K562 (cell line): Measurements from ENCODE around the gene TSC22D3. TPM values are rescaled to one million over a fixed set of nuclear protein-coding genes. Genes with fewer than 3 reads are reported as not detected.

Experiments used
- ATAC-seq: fragments of 200-7000 bp; cut with Tn5 transposase; 3 replicates; pipeline ENCODE4 v1.9.1; 2020; ENCODE audit warnings: moderate library complexity
- BruUV-seq: library from RNA; stranded (reverse); fragments of 400-500 nt; replicated peaks from 2 replicates; lab custom pipeline; 2021; lab: Mats Ljungman, UMichigan
- CTCF ChIA-PET: fragments of 300-600 bp; formaldehyde crosslinking; extraction: SDS; loops from one replicate; lab custom pipeline; 2021; ENCODE audit warnings: low intra/inter-chr PET ratio; lab: Yijun Ruan, JAX
- POLR2A ChIA-PET: fragments of 300-600, 350-650 bp; sonication (Branson Sonifier 250); formaldehyde crosslinking; extraction: SDS; loops from one replicate; lab custom pipeline; 2021; ENCODE audit warnings: antibody characterized with exemption, inconsistent platforms; lab: Yijun Ruan, JAX
- DNase-seq, 4 experiments: peaks; one replicate each; pipeline versions ENCODE4 v3.0.0 to v3.0.0-alpha.2; 2011 to 2018; ENCODE audit warnings: low spot score in 3 of 4, mixed read lengths in 3 of 4; ENCODE audit errors: extremely low read depth in 1 of 4
- FAIRE-seq: peaks from 2 replicates; lab custom pipeline; 2011; peaks lifted over from hg19 to GRCh38; lab: Jason Lieb, UNC
- H2AFZ ChIP-seq: 2 replicates; pipeline ENCODE4 v1.6.0; 2011; ENCODE audit warnings: low read depth, low read length, control low read depth, inconsistent platforms
- H3K27ac ChIP-seq: fragments of 200-600 bp; 3 replicates; pipeline ENCODE4 v1.8.0; 2011; ENCODE audit warnings: low read depth, mild to moderate bottlenecking, control low read depth, inconsistent platforms, low read length, moderate library complexity, mixed read lengths; ENCODE audit errors: extremely low read depth
- H3K27me3 ChIP-seq, 2 experiments: fragments of 300-600 bp in 1 of 2; 2 replicates in 1 of 2; 3 replicates in 1 of 2; pipeline versions ENCODE4 v1.6.0 to v1.8.0; 2011; ENCODE audit warnings: inconsistent platforms in 2 of 2, low read length in 2 of 2, mild to moderate bottlenecking in 1 of 2, mixed read lengths in 1 of 2, moderate library complexity in 1 of 2; ENCODE audit not compliant: control insufficient read depth in 2 of 2, insufficient read depth in 2 of 2
- H3K36me3 ChIP-seq: fragments of 300-600 bp; 3 replicates; pipeline ENCODE4 v1.8.0; 2011; ENCODE audit warnings: mild to moderate bottlenecking, low read length, inconsistent platforms; ENCODE audit not compliant: control insufficient read depth, insufficient read depth
- H3K4me1 ChIP-seq, 2 experiments: fragments of 200-600 bp in 1 of 2; replicated peaks in 1 of 2; 2 replicates in 1 of 2; 3 replicates in 1 of 2; pipeline versions ENCODE4 v1.5.1 to v1.8.0; 2011; ENCODE audit warnings: inconsistent platforms in 2 of 2, low read length in 2 of 2, mild to moderate bottlenecking in 1 of 2, mixed read lengths in 1 of 2, moderate library complexity in 1 of 2; ENCODE audit not compliant: control insufficient read depth in 2 of 2, insufficient read depth in 2 of 2
- H3K4me2 ChIP-seq: 2 replicates; pipeline ENCODE4 v1.6.1; 2011; ENCODE audit warnings: low read length, control low read depth, inconsistent platforms, mixed read lengths; ENCODE audit not compliant: insufficient read depth
- H3K4me3 ChIP-seq: fragments of 200-600 bp; sonication (generic), shearing (Covaris generic); 2 replicates; pipeline ENCODE4 v1.5.1; 2016; ENCODE audit warnings: control low read depth, inconsistent platforms
- H3K79me2 ChIP-seq: fragments of 200-600 bp; 3 replicates; pipeline ENCODE4 v1.8.0; 2011; ENCODE audit warnings: low read length, inconsistent platforms; ENCODE audit not compliant: control insufficient read depth, insufficient read depth
- H3K9ac ChIP-seq, 2 experiments: 2 replicates each; pipeline versions ENCODE4 v1.6.0 to v1.6.1; 2011; ENCODE audit warnings: low read depth in 2 of 2, low read length in 2 of 2, control low read depth in 1 of 2, inconsistent platforms in 1 of 2, mild to moderate bottlenecking in 1 of 2, mixed read lengths in 1 of 2; ENCODE audit not compliant: insufficient read depth in 1 of 2
- H3K9me1 ChIP-seq: one replicate; pipeline ENCODE4 v1.6.0; 2011; ENCODE audit warnings: inconsistent platforms, mild to moderate bottlenecking, low read length, moderate library complexity; ENCODE audit not compliant: control insufficient read depth, insufficient read depth
- H3K9me3 ChIP-seq: replicated peaks from 2 replicates; pipeline ENCODE4 v1.5.1; 2011; ENCODE audit warnings: low read depth, low read length, inconsistent platforms; ENCODE audit not compliant: control insufficient read depth, insufficient read depth
- H4K20me1 ChIP-seq: replicated peaks from 2 replicates; pipeline ENCODE4 v1.6.1; 2011; ENCODE audit warnings: low read length, inconsistent platforms, mixed read lengths; ENCODE audit not compliant: control insufficient read depth, insufficient read depth
- MTF1 ChIP-seq: fragments of 250-450 bp; sonication (Bioruptor Pico); IDR thresholded peaks from 2 replicates; pipeline ENCODE4 v1.9.0; 2021; ENCODE audit warnings: moderate library complexity, mild to moderate bottlenecking, inconsistent platforms, borderline replicate concordance
- ZNF445 ChIP-seq: fragments of 250-450 bp; sonication (Bioruptor Pico); IDR thresholded peaks from 2 replicates; pipeline ENCODE4 v1.4.0; 2020; ENCODE audit warnings: low read depth, mild to moderate bottlenecking, moderate library complexity
- WGBS: fragments of 100-300 bp; shearing (Covaris generic); methylation state at CpG from one replicate; pipeline ENCODE4 v1.1.6; 2016; ENCODE audit warnings: low coverage, mixed read lengths; ENCODE audit not compliant: insufficient coverage; ENCODE audit errors: missing lambda C conversion rate; 5-methylcytosine and 5-hydroxymethylcytosine counted together
- in situ Hi-C: fragments of 300-500 bp; cut with MboI; formaldehyde crosslinking; loops from 4 replicates; pipeline ENCODE4 v1.15.0; 2018; ENCODE audit warnings: inconsistent platforms, mixed read lengths
- intact Hi-C: fragments of 100-400 bp; cut with micrococcal nuclease; formaldehyde crosslinking; loops from 2 replicates; pipeline ENCODE4 v1.14.2; 2022
- polyA plus RNA-seq, 8 experiments: library from polyadenylated mRNA; depleted of rRNA in 4 of 8; stranded (reverse) in 5 of 8; unstranded in 3 of 8; fragments of >200 nt; fragmentation: Nextera tagmentation in 2 of 8; fragmentation: Illumina TruSeq in 1 of 8; extraction: Ambion mirVana in 2 of 8; extraction: Trizol in 1 of 8; gene quantifications; 2 replicates each; pipeline versions ENCODE4 v1.2.1 to v1.2.3, GENCODE V29; 2011 to 2014; ENCODE audit warnings: inconsistent platforms in 1 of 8, missing spikeins in 1 of 8
- total RNA-seq, 7 experiments: library from RNA; depleted of rRNA in 6 of 7; stranded (reverse); fragments of >200 nt in 6 of 7; fragmentation: Illumina TruSeq in 2 of 7; extraction: Trizol in 2 of 7; gene quantifications; 2 replicates each; pipeline versions ENCODE4 v1.2.1 to v1.2.3, GENCODE V29; 2011 to 2021; ENCODE audit warnings: low replicate concordance in 1 of 7
- TF ChIP-seq, protein P1 (sequence below), 2 experiments: fragments of 450-650 bp; formaldehyde crosslinking in 1 of 2; IDR thresholded peaks; 2 replicates each; pipeline versions ENCODE4 v1.4.0 to v1.6.1; 2014 to 2020; ENCODE audit warnings: mild to moderate bottlenecking in 2 of 2, borderline replicate concordance in 1 of 2, low read depth in 1 of 2
- TF ChIP-seq, protein P2 (sequence below): fragments of 450-650 bp; IDR thresholded peaks from 2 replicates; pipeline ENCODE4 v1.6.1; 2016; ENCODE audit warnings: mild to moderate bottlenecking

Gene TSC22D3
- total and polyA plus RNA-seq, 9 of the 15 experiments (the other 6 are each of a cell fraction or from before 2014, with no cell fraction given): 0.48 to 3.0 (median 0.87) TPM

DNA sequence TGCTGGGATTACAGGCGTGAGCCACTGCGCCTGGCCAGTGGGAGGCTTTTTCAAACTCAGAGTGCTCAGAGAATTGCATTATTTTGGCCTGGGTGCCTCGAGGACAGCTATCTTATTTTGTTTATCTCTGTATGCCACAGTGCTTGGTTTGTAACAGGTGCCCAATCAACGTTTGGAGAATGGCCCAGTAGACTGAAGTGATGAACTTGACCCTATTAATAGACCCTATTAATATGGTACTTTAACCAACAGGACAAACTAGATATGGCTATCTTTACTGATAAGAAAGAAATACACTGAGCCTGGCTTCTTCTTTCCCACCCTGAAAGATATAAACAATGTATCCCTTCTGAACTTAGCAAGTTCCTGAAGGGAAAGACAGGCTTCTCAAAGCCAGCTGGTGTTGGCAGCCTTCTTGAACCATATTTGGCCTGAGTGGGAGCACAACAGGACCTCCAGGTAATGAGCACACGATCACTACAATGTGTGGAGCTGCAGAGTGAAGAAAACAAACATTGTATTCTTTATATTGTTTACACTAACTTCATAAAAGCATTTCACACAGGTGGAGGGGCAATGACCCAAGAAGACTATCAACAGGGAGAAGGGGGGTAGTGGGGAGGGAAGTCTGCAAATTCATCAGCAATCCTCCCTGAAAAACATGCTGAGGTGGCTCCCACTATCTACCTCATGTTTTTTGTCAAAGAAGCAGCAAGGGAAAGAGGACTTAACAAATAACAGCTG, 105.5 kb downstream of the TSC22D3 start:
- H2AFZ ChIP-seq: no peak overlapping the region
- H3K9me1 ChIP-seq: no peaks in the 10 kb centered on the region
- TF ChIP-seq, protein P1, sequence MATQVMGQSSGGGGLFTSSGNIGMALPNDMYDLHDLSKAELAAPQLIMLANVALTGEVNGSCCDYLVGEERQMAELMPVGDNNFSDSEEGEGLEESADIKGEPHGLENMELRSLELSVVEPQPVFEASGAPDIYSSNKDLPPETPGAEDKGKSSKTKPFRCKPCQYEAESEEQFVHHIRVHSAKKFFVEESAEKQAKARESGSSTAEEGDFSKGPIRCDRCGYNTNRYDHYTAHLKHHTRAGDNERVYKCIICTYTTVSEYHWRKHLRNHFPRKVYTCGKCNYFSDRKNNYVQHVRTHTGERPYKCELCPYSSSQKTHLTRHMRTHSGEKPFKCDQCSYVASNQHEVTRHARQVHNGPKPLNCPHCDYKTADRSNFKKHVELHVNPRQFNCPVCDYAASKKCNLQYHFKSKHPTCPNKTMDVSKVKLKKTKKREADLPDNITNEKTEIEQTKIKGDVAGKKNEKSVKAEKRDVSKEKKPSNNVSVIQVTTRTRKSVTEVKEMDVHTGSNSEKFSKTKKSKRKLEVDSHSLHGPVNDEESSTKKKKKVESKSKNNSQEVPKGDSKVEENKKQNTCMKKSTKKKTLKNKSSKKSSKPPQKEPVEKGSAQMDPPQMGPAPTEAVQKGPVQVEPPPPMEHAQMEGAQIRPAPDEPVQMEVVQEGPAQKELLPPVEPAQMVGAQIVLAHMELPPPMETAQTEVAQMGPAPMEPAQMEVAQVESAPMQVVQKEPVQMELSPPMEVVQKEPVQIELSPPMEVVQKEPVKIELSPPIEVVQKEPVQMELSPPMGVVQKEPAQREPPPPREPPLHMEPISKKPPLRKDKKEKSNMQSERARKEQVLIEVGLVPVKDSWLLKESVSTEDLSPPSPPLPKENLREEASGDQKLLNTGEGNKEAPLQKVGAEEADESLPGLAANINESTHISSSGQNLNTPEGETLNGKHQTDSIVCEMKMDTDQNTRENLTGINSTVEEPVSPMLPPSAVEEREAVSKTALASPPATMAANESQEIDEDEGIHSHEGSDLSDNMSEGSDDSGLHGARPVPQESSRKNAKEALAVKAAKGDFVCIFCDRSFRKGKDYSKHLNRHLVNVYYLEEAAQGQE (IDR thresholded peaks at IDR 0.05; ENCODE audit: borderline replicate concordance): no peak
- TF ChIP-seq, protein P1 (CRISPR knock-in tag; IDR thresholded peaks at IDR 0.05; ENCODE audit: low read depth): no peak
- no peak for TF ChIP-seq ZNF445
- TF ChIP-seq, protein P2, sequence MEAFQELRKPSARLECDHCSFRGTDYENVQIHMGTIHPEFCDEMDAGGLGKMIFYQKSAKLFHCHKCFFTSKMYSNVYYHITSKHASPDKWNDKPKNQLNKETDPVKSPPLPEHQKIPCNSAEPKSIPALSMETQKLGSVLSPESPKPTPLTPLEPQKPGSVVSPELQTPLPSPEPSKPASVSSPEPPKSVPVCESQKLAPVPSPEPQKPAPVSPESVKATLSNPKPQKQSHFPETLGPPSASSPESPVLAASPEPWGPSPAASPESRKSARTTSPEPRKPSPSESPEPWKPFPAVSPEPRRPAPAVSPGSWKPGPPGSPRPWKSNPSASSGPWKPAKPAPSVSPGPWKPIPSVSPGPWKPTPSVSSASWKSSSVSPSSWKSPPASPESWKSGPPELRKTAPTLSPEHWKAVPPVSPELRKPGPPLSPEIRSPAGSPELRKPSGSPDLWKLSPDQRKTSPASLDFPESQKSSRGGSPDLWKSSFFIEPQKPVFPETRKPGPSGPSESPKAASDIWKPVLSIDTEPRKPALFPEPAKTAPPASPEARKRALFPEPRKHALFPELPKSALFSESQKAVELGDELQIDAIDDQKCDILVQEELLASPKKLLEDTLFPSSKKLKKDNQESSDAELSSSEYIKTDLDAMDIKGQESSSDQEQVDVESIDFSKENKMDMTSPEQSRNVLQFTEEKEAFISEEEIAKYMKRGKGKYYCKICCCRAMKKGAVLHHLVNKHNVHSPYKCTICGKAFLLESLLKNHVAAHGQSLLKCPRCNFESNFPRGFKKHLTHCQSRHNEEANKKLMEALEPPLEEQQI: no peak
- TF ChIP-seq MTF1 (CRISPR knock-in tag): no peak
- intact Hi-C loops: loop anchor here (5.0 to 10.0 kb wide), 2 partner anchors 62 to 405 kb away; no protein-coding TSS in a partner anchor
- ChIA-PET POLR2A (interaction anchor here (0.6 to 0.9 kb wide), 3 partner anchors 15 to 88 kb away, joined by 3 to 8 read pairs (median 4); no protein-coding TSS in a partner anchor), CTCF (no interaction called here)
- in situ Hi-C loops: no loop called here
- peaks cover 3% of the 10 kb centered on the region; the same call in 1 of the 3 replicates for H3K79me2 ChIP-seq
- H4K20me1 ChIP-seq: no peaks in the 10 kb centered on the region
- no peak overlapping the region for H3K4me2 ChIP-seq
- WGBS: 43% methylated on average over 5 of the region's 5 CpGs
- no peaks in the 10 kb centered on the region for H3K9me3 ChIP-seq
- H3K4me3 ChIP-seq: no peak overlapping the region
- ATAC-seq: no peak
- H3K4me1 ChIP-seq: peaks cover 7 to 21% of the 10 kb centered on the region in 2 experiments; a peak in 4 of 5 replicates
- no peaks in the 10 kb centered on the region for H3K36me3 ChIP-seq
- H3K9ac ChIP-seq: no peak overlapping the region
- no peak overlapping the region for H3K27ac ChIP-seq
- H3K27me3 ChIP-seq: no peaks in the 10 kb centered on the region
- no TSS peak for BruUV-seq
- FAIRE-seq: no peak
- no peak for DNase-seq
